Measurements from ENCODE around the gene ARMH4. TPM values are rescaled to one million over a fixed set of nuclear protein-coding genes. Genes with fewer than 3 reads are reported as not detected.

Gene ARMH4
- total and polyA plus RNA-seq, 7 donors = 0.60 to 6.6 (median 1.7) TPM; not detected in 1

DNA sequence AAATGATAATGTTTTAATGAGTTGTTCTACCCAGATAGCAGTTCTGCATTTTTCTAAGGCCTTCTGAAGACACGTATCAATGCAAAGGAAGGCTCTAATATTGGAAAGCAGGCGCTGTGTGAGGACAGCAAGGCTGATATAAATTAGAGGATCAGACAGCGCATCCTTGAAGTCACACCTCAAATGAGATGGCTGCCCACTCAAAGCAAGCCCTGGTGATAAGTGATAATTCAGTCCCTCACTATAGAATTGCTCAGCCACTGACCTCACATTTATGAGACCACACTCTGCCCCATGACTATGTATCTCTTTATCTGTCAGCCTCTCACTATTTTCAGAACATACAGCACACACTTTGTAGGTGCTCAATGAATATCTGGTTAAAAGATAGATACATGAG lies 62.4 kb downstream of the ARMH4 start:
- H3K36me3 ChIP-seq = peaks cover 0 to 2% (median 0%) of the 10 kb centered on the region in 4 donors
- no peaks in the 10 kb centered on the region for H3K27me3 ChIP-seq
- no peak overlapping the region for H3K4me3 ChIP-seq
- H3K4me1 ChIP-seq = no peaks in the 10 kb centered on the region
- intact Hi-C loops (cut with DNase I) = no loop called here
- no peak for TF ChIP-seq POLR2AphosphoS5 (IDR thresholded peaks at IDR 0.05)
- TF ChIP-seq, protein P1, sequence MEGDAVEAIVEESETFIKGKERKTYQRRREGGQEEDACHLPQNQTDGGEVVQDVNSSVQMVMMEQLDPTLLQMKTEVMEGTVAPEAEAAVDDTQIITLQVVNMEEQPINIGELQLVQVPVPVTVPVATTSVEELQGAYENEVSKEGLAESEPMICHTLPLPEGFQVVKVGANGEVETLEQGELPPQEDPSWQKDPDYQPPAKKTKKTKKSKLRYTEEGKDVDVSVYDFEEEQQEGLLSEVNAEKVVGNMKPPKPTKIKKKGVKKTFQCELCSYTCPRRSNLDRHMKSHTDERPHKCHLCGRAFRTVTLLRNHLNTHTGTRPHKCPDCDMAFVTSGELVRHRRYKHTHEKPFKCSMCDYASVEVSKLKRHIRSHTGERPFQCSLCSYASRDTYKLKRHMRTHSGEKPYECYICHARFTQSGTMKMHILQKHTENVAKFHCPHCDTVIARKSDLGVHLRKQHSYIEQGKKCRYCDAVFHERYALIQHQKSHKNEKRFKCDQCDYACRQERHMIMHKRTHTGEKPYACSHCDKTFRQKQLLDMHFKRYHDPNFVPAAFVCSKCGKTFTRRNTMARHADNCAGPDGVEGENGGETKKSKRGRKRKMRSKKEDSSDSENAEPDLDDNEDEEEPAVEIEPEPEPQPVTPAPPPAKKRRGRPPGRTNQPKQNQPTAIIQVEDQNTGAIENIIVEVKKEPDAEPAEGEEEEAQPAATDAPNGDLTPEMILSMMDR (IDR thresholded peaks at IDR 0.05) = no peak
- no peak for TF ChIP-seq EP300 (IDR thresholded peaks at IDR 0.05)
- TF ChIP-seq POLR2A (IDR thresholded peaks at IDR 0.05) = no peak
- no peak for DNase-seq
- no peak overlapping the region for H3K27ac ChIP-seq
- H3K9me3 ChIP-seq = no peaks in the 10 kb centered on the region
- WGBS, 2 donors = 94 to 95% methylated on average over 3 of the region's 3 CpGs

DNA sequence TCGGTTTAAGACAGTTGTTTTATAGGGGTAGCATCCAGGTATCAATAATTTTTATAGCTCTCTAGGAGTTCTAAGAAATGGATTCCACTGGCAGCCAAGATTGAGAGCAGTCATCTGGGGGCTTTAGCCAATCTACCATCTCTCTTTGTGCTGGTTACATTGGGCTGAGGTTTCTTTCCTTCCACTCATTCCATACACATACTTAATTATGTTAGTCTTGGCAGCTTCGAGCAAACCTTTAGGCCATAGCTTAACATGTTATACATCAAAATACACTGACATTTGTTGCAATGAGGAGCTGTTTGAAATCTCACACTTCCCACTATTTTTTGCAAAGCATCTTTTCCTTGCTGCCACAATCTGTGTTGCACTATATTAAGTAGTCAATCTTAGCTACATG lies 63.1 kb downstream of the ARMH4 start:
- Histone ChIP-seq H3K9me3 (no peaks in the 10 kb centered on the region), H3K27me3 (no peaks in the 10 kb centered on the region), H3K36me3 (no peaks in the 10 kb centered on the region), H3K27ac (no peak overlapping the region), H3K4me1 (no peaks in the 10 kb centered on the region), H3K4me3 (no peak overlapping the region)
- 68 to 73% methylated on average over 2 of the region's 2 CpGs for WGBS, 2 donors
- no peak for DNase-seq
- TF ChIP-seq, protein P1 (IDR thresholded peaks at IDR 0.05) = no peak
- TF ChIP-seq POLR2A (IDR thresholded peaks at IDR 0.05) (no peak), POLR2AphosphoS5 (IDR thresholded peaks at IDR 0.05) (no peak), EP300 (IDR thresholded peaks at IDR 0.05) (no peak)
- intact Hi-C loops (cut with DNase I) = no loop called here

DNA sequence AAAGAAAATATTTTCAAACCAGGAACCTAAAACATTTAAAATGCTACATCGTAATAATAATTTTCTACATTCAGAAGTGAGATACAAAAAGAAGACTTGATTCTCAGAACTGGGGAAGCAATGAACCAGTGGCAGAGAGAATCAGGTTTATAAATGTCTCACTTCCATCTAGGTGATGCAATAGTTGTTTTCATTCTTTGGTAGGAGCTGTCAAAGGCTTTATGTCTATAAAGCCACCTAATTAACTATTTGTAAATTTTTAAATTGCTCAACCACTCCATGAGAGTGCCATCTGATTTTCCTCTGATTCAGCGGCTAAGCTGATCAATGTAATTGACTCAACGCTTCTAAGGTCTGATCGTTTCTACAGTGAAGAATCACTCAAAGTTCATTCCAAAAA lies 66.1 kb downstream of the ARMH4 start:
- no peaks in the 10 kb centered on the region for H3K27me3 ChIP-seq
- no peak for DNase-seq
- WGBS, 2 donors = 69 to 82% methylated on average over 4 of the region's 4 CpGs
- no peaks in the 10 kb centered on the region for H3K9me3 ChIP-seq
- H3K27ac ChIP-seq = no peak overlapping the region
- intact Hi-C loops (cut with DNase I) = no loop called here
- no peak for TF ChIP-seq POLR2AphosphoS5 (IDR thresholded peaks at IDR 0.05)
- TF ChIP-seq POLR2A (IDR thresholded peaks at IDR 0.05) = no peak
- TF ChIP-seq EP300 (IDR thresholded peaks at IDR 0.05) = no peak
- TF ChIP-seq, protein P1 (IDR thresholded peaks at IDR 0.05) = no peak
- H3K4me1 ChIP-seq = peaks cover 0 to 10% (median 4%) of the 10 kb centered on the region in 4 donors
- H3K4me3 ChIP-seq = no peak overlapping the region
- H3K36me3 ChIP-seq = no peaks in the 10 kb centered on the region

DNA sequence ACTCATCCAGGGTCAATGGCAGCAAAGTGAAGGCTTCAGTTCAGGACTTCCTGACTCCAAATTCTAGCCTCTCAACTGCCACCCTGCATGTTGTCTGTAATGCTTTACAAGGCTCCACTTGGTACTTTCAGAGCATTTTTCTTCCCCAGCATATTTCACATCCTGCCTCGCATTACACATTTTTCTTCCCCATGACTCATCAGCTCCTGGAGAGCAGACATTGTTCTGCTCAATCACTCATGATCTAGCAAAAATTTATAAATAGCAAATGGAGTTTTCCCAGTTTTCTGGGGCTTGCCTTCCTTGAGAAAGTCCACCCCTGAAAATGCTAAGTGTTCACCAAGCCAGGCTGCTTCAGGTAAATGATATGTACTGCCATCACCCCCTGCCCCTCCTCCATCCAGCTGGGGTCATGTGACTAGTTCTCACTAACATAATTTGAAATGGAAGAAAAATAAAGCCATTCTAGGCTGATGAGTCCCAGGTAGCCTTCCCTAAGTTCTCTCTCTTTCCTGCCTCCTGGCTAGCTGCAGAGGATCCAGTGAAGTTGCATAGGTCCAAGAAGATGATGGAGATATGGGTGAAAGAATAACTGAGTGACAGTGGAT lies 69.4 kb downstream of the ARMH4 start:
- no peak for DNase-seq
- H3K9me3 ChIP-seq = no peaks in the 10 kb centered on the region
- TF ChIP-seq EP300 (IDR thresholded peaks at IDR 0.05) (no peak), POLR2AphosphoS5 (IDR thresholded peaks at IDR 0.05) (peak in 1 of 4 donors; percentile 19), POLR2A (IDR thresholded peaks at IDR 0.05) (no peak)
- TF ChIP-seq, protein P1 (IDR thresholded peaks at IDR 0.05) = no peak
- intact Hi-C loops (cut with DNase I) = no loop called here
- no peaks in the 10 kb centered on the region for H3K27me3 ChIP-seq
- WGBS, 2 donors = 31 to 75% methylated on average over 1 of the region's 1 CpG
- peaks cover 0 to 24% (median 16%) of the 10 kb centered on the region in 4 donors for H3K4me1 ChIP-seq
- peak overlapping the region in 2 of 4 donors; percentile 39 to 56 for H3K27ac ChIP-seq
- H3K4me3 ChIP-seq = no peak overlapping the region
- no peaks in the 10 kb centered on the region for H3K36me3 ChIP-seq

DNA sequence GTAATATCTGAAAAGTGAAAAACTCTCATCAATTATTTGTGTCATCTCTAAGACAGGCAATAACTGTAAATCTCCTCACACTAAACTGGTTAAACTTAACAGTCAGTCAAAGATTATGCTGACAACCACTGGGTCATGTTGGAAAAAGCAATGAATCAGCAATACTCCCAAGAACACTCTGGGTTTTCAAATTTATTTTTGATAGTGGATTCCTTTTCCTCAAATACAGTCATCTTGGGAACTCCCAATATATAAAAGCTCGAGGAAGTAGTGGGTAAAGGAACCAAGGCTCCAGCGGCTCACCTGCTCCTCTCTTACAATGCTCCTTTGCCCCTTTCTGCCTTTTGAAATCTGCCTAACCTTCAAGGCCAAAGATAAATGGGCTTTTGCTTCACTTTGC lies 70.0 kb downstream of the ARMH4 start:
- H3K27me3 ChIP-seq = no peaks in the 10 kb centered on the region
- H3K27ac ChIP-seq = peak overlapping the region in 2 of 4 donors; percentile 39 to 56
- no peak for DNase-seq
- H3K4me1 ChIP-seq = peaks cover 0 to 30% (median 19%) of the 10 kb centered on the region in 4 donors
- intact Hi-C loops (cut with DNase I) = no loop called here
- TF ChIP-seq POLR2AphosphoS5 (IDR thresholded peaks at IDR 0.05) (no peak), EP300 (IDR thresholded peaks at IDR 0.05) (no peak), POLR2A (IDR thresholded peaks at IDR 0.05) (no peak)
- TF ChIP-seq, protein P1 (IDR thresholded peaks at IDR 0.05) = no peak
- H3K4me3 ChIP-seq = no peak overlapping the region
- WGBS, 2 donors = 74 to 86% methylated on average over 2 of the region's 2 CpGs
- no peaks in the 10 kb centered on the region for H3K9me3 ChIP-seq
- no peaks in the 10 kb centered on the region for H3K36me3 ChIP-seq

Measured in sigmoid colon (tissue), 7 donors.